NCI-H2196 (cell line): Measurements from ENCODE around the gene TMEM132A.

Experiments used
- DNase-seq: peaks from one replicate; lab custom pipeline; 2025; ENCODE audit not compliant: unreplicated experiment; lab: John Stamatoyannopoulos, UW

Gene TMEM132A

GRCh38 chr11:60935676-60936442, 11.6 kb downstream of the TMEM132A start:
- DNase-seq = no peak

- no peak for DNase-seq
Measured at GRCh38 chr11:60936467-60937143, 12.3 kb downstream of the TMEM132A start.

- DNase-seq = no peak
Measured at GRCh38 chr11:60937144-60937527, 12.9 kb downstream of the TMEM132A start.

- no peak for DNase-seq
Measured at GRCh38 chr11:60937811-60938210, 13.6 kb downstream of the TMEM132A start.

- no peak for DNase-seq
Measured at GRCh38 chr11:60938500-60938899, 14.2 kb downstream of the TMEM132A start.

GRCh38 chr11:60939301-60939700, 15.0 kb downstream of the TMEM132A start:
- no peak for DNase-seq

- DNase-seq = no peak
Measured at GRCh38 chr11:60939855-60940254, 15.6 kb downstream of the TMEM132A start.

- no peak for DNase-seq
Measured at GRCh38 chr11:60941371-60942119, 17.3 kb downstream of the TMEM132A start.

- DNase-seq = no peak
Measured at GRCh38 chr11:60942219-60942618, 18.0 kb downstream of the TMEM132A start.

- peak; percentile 67 for DNase-seq
Measured at GRCh38 chr11:60942970-60943565, 18.8 kb downstream of the TMEM132A start.

- no peak for DNase-seq
Measured at GRCh38 chr11:60944490-60945294, 20.4 kb downstream of the TMEM132A start.

- no peak for DNase-seq
Measured at GRCh38 chr11:60945295-60945667, 21.0 kb downstream of the TMEM132A start.

GRCh38 chr11:60946601-60947264, 22.5 kb downstream of the TMEM132A start:
- no peak for DNase-seq

GRCh38 chr11:60947700-60948099, 23.4 kb downstream of the TMEM132A start:
- no peak for DNase-seq

GRCh38 chr11:60948250-60948649, 24.0 kb downstream of the TMEM132A start:
- no peak for DNase-seq

GRCh38 chr11:60950024-60950423, 25.8 kb downstream of the TMEM132A start:
- no peak for DNase-seq

GRCh38 chr11:60950933-60951605, 26.8 kb downstream of the TMEM132A start:
- DNase-seq = no peak

GRCh38 chr11:60951606-60951903, 27.3 kb downstream of the TMEM132A start:
- no peak for DNase-seq

GRCh38 chr11:60951904-60952741, 27.9 kb downstream of the TMEM132A start, which contains the start of gene SLC15A3:
Gene SLC15A3, minus strand, starts transcription at chr11:60952176. Its CDS starts 625 bp downstream, at chr11:60951551.
- no peak for DNase-seq
